WTC11 (cell line): ENCODE results near the gene ZBTB7C.

Source experiments
- AFF4 ChIP-seq: sonication (generic); formaldehyde crosslinking; IDR thresholded peaks from 2 replicates; pipeline ENCODE4 v1.8.1; 2023; ENCODE audit warnings: mild to moderate bottlenecking, missing genetic modification reagents, borderline replicate concordance
- ATF3 ChIP-seq: sonication (generic); formaldehyde crosslinking; conservative IDR thresholded peaks from 2 replicates; pipeline ENCODE4 v1.8.1; 2022; ENCODE audit warnings: mild to moderate bottlenecking, missing genetic modification reagents
- CTCF ChIP-seq: fragments of 200-600 bp; IDR thresholded peaks from 2 replicates; pipeline ENCODE4 v1.8.0; 2022; ENCODE audit warnings: antibody characterized with exemption
- E2F5 ChIP-seq: sonication (generic); formaldehyde crosslinking; IDR thresholded peaks from 2 replicates; pipeline ENCODE4 v1.8.1; 2022; ENCODE audit warnings: mild to moderate bottlenecking, moderate library complexity, missing genetic modification reagents
- ELF4 ChIP-seq: sonication (generic); formaldehyde crosslinking; IDR thresholded peaks from 2 replicates; pipeline ENCODE4 v1.8.1; 2022; ENCODE audit warnings: low read depth, mild to moderate bottlenecking, moderate library complexity, missing genetic modification reagents
- ETV6 ChIP-seq: sonication (generic); formaldehyde crosslinking; IDR thresholded peaks from 2 replicates; pipeline ENCODE4 v1.8.1; 2022; ENCODE audit warnings: mild to moderate bottlenecking, missing genetic modification reagents
- KAT7 ChIP-seq: sonication (generic); formaldehyde crosslinking; IDR thresholded peaks from 2 replicates; pipeline ENCODE4 v1.8.1; 2023; ENCODE audit warnings: missing genetic modification reagents, mild to moderate bottlenecking, borderline replicate concordance
- MAX ChIP-seq: sonication (generic); formaldehyde crosslinking; IDR thresholded peaks from 2 replicates; pipeline ENCODE4 v1.8.0; 2022; ENCODE audit warnings: mild to moderate bottlenecking, missing genetic modification reagents
- TEAD1 ChIP-seq: sonication (generic); formaldehyde crosslinking; IDR thresholded peaks from 2 replicates; pipeline ENCODE4 v1.8.0; 2022; ENCODE audit warnings: mild to moderate bottlenecking, missing genetic modification reagents
- TP53 ChIP-seq: sonication (generic); formaldehyde crosslinking; IDR thresholded peaks from 2 replicates; pipeline ENCODE4 v1.8.1; 2023; ENCODE audit warnings: mild to moderate bottlenecking, missing genetic modification reagents
- USF1 ChIP-seq: sonication (generic); formaldehyde crosslinking; IDR thresholded peaks from 2 replicates; pipeline ENCODE4 v1.8.0; 2022; ENCODE audit warnings: mild to moderate bottlenecking, missing genetic modification reagents
- ZBTB43 ChIP-seq: sonication (generic); formaldehyde crosslinking; IDR thresholded peaks from 2 replicates; pipeline ENCODE4 v1.8.1; 2023; ENCODE audit warnings: mild to moderate bottlenecking, missing genetic modification reagents
- ZNF219 ChIP-seq: sonication (generic); formaldehyde crosslinking; IDR thresholded peaks from 2 replicates; pipeline ENCODE4 v1.8.0; 2023; ENCODE audit warnings: missing genetic modification reagents, mild to moderate bottlenecking, borderline replicate concordance
- ZNF396 ChIP-seq: fragments of 250-450 bp; sonication (Bioruptor Pico); IDR thresholded peaks from 2 replicates; pipeline ENCODE4 v1.8.0; 2021; ENCODE audit warnings: mild to moderate bottlenecking, moderate library complexity, borderline replicate concordance

- no peak for TF ChIP-seq MAX
- TF ChIP-seq CTCF: no peak
- TF ChIP-seq ZBTB43: no peak
- no peak for TF ChIP-seq ZNF396
- TF ChIP-seq ATF3 (CRISPR knock-in tag): no peak
- TF ChIP-seq ETV6 (CRISPR knock-in tag): no peak
- TF ChIP-seq ZNF219 (CRISPR knock-in tag): no peak
- TF ChIP-seq E2F5: no peak
- no peak for TF ChIP-seq TEAD1 (CRISPR knock-in tag)
- no peak for TF ChIP-seq KAT7 (CRISPR knock-in tag)
- TF ChIP-seq AFF4 (CRISPR knock-in tag): no peak
- no peak for TF ChIP-seq ELF4
- TF ChIP-seq USF1 (CRISPR knock-in tag): no peak
- no peak for TF ChIP-seq TP53 (CRISPR knock-in tag)
Measured at GRCh38 chr18:48330016-48330991, 78.9 kb downstream of the ZBTB7C start.
